Ishikawa (cell line): ENCODE results near the gene IGF2BP3.

Experiments
- CEBPB ChIP-seq: IDR thresholded peaks from 2 replicates; pipeline ENCODE4 v1.6.1; 2012
- CREB1 ChIP-seq: IDR thresholded peaks from 2 replicates; pipeline ENCODE4 v1.6.1; 2012; ENCODE audit warnings: low read depth
- EGR1 ChIP-seq: IDR thresholded peaks from 2 replicates; pipeline ENCODE4 v1.6.1; 2012
- EP300 ChIP-seq: IDR thresholded peaks from 2 replicates; pipeline ENCODE4 v1.6.1; 2012; ENCODE audit warnings: borderline replicate concordance
- FOXM1 ChIP-seq: IDR thresholded peaks from 2 replicates; pipeline ENCODE4 v1.6.1; 2012; ENCODE audit warnings: low read depth, borderline replicate concordance
- NFIC ChIP-seq: IDR thresholded peaks from 2 replicates; pipeline ENCODE4 v1.6.1; 2012
- RAD21 ChIP-seq: IDR thresholded peaks from 2 replicates; pipeline ENCODE4 v1.6.1; 2012; ENCODE audit warnings: low read depth
- TAF1 ChIP-seq: IDR thresholded peaks from 2 replicates; pipeline ENCODE4 v1.6.1; 2012; ENCODE audit warnings: low read depth, mild to moderate bottlenecking
- TCF12 ChIP-seq: IDR thresholded peaks from 2 replicates; pipeline ENCODE4 v1.6.1; 2012; ENCODE audit warnings: low read depth
- TEAD4 ChIP-seq: IDR thresholded peaks from 2 replicates; pipeline ENCODE4 v1.6.1; 2012
- YY1 ChIP-seq: IDR thresholded peaks from 2 replicates; pipeline ENCODE4 v1.6.1; 2012; ENCODE audit warnings: low read depth
- ZBTB7A ChIP-seq: IDR thresholded peaks from 2 replicates; pipeline ENCODE4 v1.6.1; 2012; ENCODE audit warnings: low read depth
- TF ChIP-seq, protein P1 (sequence below): IDR thresholded peaks from 2 replicates; pipeline ENCODE4 v1.6.1; 2012; ENCODE audit warnings: low read depth, mild to moderate bottlenecking
- TF ChIP-seq, protein P2 (sequence below): IDR thresholded peaks from 2 replicates; pipeline ENCODE4 v1.6.1; 2012
- TF ChIP-seq, protein P3 (sequence below): IDR thresholded peaks from 2 replicates; pipeline ENCODE4 v1.6.1; 2012

The IGF2BP3 gene

DNA sequence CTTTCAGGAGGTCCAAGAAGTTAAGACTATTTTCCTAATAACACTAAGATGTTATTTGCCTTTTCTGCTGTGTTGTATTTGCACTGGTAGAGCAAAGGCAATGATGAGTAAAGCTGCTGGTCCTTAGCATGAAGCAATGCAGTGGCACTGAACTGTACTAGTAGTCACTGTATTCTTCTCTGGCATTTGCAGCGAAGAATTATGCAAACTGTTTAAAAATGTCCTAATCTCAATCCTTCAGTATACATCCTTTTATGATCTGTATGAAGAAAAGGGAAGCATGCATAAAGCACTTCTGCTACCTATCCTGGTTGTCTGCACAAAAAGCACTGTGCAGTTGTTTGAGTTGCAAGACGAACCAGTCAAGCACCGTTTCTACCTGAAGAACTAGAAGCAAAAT lies 20.4 kb downstream of the IGF2BP3 start:
- TF ChIP-seq, protein P1, sequence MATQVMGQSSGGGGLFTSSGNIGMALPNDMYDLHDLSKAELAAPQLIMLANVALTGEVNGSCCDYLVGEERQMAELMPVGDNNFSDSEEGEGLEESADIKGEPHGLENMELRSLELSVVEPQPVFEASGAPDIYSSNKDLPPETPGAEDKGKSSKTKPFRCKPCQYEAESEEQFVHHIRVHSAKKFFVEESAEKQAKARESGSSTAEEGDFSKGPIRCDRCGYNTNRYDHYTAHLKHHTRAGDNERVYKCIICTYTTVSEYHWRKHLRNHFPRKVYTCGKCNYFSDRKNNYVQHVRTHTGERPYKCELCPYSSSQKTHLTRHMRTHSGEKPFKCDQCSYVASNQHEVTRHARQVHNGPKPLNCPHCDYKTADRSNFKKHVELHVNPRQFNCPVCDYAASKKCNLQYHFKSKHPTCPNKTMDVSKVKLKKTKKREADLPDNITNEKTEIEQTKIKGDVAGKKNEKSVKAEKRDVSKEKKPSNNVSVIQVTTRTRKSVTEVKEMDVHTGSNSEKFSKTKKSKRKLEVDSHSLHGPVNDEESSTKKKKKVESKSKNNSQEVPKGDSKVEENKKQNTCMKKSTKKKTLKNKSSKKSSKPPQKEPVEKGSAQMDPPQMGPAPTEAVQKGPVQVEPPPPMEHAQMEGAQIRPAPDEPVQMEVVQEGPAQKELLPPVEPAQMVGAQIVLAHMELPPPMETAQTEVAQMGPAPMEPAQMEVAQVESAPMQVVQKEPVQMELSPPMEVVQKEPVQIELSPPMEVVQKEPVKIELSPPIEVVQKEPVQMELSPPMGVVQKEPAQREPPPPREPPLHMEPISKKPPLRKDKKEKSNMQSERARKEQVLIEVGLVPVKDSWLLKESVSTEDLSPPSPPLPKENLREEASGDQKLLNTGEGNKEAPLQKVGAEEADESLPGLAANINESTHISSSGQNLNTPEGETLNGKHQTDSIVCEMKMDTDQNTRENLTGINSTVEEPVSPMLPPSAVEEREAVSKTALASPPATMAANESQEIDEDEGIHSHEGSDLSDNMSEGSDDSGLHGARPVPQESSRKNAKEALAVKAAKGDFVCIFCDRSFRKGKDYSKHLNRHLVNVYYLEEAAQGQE, result no peak
- TF ChIP-seq, protein P2, sequence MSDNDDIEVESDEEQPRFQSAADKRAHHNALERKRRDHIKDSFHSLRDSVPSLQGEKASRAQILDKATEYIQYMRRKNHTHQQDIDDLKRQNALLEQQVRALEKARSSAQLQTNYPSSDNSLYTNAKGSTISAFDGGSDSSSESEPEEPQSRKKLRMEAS, result no peak
- TF ChIP-seq TEAD4, result no peak
- no peak for TF ChIP-seq EGR1
- TF ChIP-seq EP300, result no peak
- TF ChIP-seq YY1, result no peak
- no peak for TF ChIP-seq TAF1

DNA sequence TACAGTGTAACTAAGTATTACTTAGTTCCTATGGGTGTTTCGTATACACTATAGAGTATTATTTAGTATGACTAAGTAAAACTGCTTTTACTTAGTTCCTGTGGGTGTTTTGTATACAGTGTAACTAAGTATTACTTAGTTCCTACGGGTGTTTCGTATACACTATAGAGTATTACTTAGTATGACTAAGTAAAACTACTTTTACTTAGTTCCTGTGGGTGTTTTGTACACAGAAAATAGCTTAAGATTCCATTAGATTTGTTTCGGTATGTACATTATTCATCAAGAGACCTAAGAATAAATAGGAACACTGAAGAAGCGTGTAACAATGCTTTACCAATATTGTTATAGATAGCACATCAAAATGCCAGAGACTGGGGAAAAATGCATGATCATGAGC lies 25.0 kb downstream of the IGF2BP3 start:
- no peak for TF ChIP-seq RAD21
- TF ChIP-seq, protein P3, sequence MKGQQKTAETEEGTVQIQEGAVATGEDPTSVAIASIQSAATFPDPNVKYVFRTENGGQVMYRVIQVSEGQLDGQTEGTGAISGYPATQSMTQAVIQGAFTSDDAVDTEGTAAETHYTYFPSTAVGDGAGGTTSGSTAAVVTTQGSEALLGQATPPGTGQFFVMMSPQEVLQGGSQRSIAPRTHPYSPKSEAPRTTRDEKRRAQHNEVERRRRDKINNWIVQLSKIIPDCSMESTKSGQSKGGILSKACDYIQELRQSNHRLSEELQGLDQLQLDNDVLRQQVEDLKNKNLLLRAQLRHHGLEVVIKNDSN, result no peak

DNA sequence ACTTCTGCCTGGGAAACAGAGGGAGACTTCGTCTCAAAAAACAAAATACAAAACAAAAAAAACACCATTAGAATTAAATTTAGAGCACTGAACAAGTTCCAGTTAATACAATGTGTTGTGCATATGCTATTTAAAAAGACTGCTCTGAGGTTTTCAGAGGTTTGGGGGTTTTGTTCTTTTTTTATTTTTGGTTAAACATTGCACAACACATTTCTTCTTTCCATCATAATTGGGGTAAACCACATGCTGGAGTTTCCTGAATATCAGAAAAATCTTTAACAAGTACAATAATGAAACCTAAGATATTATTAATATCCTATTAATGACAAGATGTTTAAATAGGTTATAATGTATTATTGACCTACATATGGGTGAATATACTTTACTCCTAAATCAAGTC lies 26.3 kb downstream of the IGF2BP3 start:
- no peak for TF ChIP-seq FOXM1
- TF ChIP-seq CEBPB, result no peak
- TF ChIP-seq, protein P2, result no peak
- TF ChIP-seq TCF12, result no peak
- TF ChIP-seq YY1, result no peak
- no peak for TF ChIP-seq TAF1
- TF ChIP-seq CREB1, result no peak
- TF ChIP-seq, protein P1, result no peak
- no peak for TF ChIP-seq ZBTB7A
- TF ChIP-seq RAD21, result no peak
- TF ChIP-seq EP300, result no peak
- TF ChIP-seq EGR1, result no peak
- TF ChIP-seq, protein P3, result no peak
- TF ChIP-seq TEAD4, result no peak
- no peak for TF ChIP-seq NFIC

DNA sequence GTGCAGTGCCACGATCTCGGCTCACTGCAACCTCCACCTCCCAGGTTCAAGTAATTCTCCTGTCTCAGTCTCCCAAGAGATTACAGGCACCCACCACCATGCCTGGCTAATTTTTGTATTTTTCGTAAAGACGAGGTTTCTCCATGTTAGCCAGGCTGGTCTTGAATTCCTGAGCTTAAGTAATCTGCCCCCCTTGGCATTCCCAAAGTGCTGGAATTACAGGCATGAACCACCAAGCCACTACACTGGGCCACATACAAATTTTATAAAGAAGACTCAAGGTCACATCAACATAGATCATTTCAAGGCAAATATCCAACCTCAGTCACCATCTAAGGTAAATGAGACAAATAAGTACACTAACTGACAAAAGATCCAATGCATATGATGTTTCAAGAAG lies 32.1 kb downstream of the IGF2BP3 start:
- no peak for TF ChIP-seq FOXM1
- no peak for TF ChIP-seq RAD21
- TF ChIP-seq, protein P1, result no peak
- no peak for TF ChIP-seq EP300
- TF ChIP-seq, protein P2, result no peak
- no peak for TF ChIP-seq EGR1
- TF ChIP-seq TCF12, result no peak
- TF ChIP-seq, protein P3, result no peak
- TF ChIP-seq ZBTB7A, result no peak
- no peak for TF ChIP-seq CREB1
- TF ChIP-seq YY1, result no peak
- TF ChIP-seq NFIC, result no peak
- TF ChIP-seq TEAD4, result no peak
- TF ChIP-seq CEBPB, result no peak
- TF ChIP-seq TAF1, result no peak
